Trophoblast cell (in vitro differentiated cells and primary cell): ENCODE results near the gene LMAN2.
"Not testable (repeated sequence)": the region's sequence is repeated elsewhere in the genome, so short reads cannot be mapped to it uniquely, and the experiment has no call there.

Experiments
- DNase-seq, 2 donors: peaks; one replicate each; pipeline ENCODE4 v3.0.0-alpha.2; 2016
- H2AFZ ChIP-seq: 2 replicates; pipeline ENCODE4 v1.6.1; 2013; ENCODE audit warnings: low read length, moderate library complexity, mild to moderate bottlenecking; ENCODE audit not compliant: insufficient read depth, poor library complexity
- H2AK5ac ChIP-seq: 2 replicates; pipeline ENCODE4 v1.6.1; 2013; ENCODE audit warnings: mild to moderate bottlenecking, low read length
- H2BK120ac ChIP-seq: 2 replicates; pipeline ENCODE4 v1.6.1; 2013; ENCODE audit warnings: low read length, mild to moderate bottlenecking, moderate library complexity; ENCODE audit not compliant: insufficient read depth, poor library complexity
- H2BK12ac ChIP-seq: 2 replicates; pipeline ENCODE4 v1.6.1; 2013; ENCODE audit warnings: mild to moderate bottlenecking, low read length, moderate library complexity
- H2BK5ac ChIP-seq: 2 replicates; pipeline ENCODE4 v1.6.1; 2013; ENCODE audit warnings: low read length, low read depth, moderate library complexity, mild to moderate bottlenecking; ENCODE audit not compliant: poor library complexity
- H3K14ac ChIP-seq: 2 replicates; pipeline ENCODE4 v1.6.1; 2013; ENCODE audit warnings: mild to moderate bottlenecking, low read length
- H3K18ac ChIP-seq: 2 replicates; pipeline ENCODE4 v1.6.1; 2013; ENCODE audit warnings: mild to moderate bottlenecking, low read length
- H3K23ac ChIP-seq: 2 replicates; pipeline ENCODE4 v1.6.1; 2013; ENCODE audit warnings: low read length
- H3K27ac ChIP-seq: 2 replicates; pipeline ENCODE4 v1.5.1; 2013; ENCODE audit warnings: low read depth, mild to moderate bottlenecking, inconsistent platforms, low read length, moderate library complexity
- H3K27me3 ChIP-seq: 2 replicates; pipeline ENCODE4 v1.6.1; 2013; ENCODE audit warnings: inconsistent platforms, mild to moderate bottlenecking, low read length, moderate library complexity; ENCODE audit not compliant: insufficient read depth
- H3K36me3 ChIP-seq, 2 experiments: 1 replicate in 1 of 2; 2 replicates in 1 of 2; pipeline ENCODE4 v1.6.1; 2013; ENCODE audit warnings: low read length in 2 of 2, mild to moderate bottlenecking in 2 of 2, moderate library complexity in 1 of 2; ENCODE audit not compliant: insufficient read depth in 2 of 2, control insufficient read depth in 1 of 2
- H3K4ac ChIP-seq: 2 replicates; pipeline ENCODE4 v1.6.1; 2013; ENCODE audit warnings: low read depth, mild to moderate bottlenecking, low read length, moderate library complexity
- H3K4me1 ChIP-seq, 2 experiments: 1 replicate in 1 of 2; 2 replicates in 1 of 2; pipeline ENCODE4 v1.6.1; 2013; ENCODE audit warnings: low read length in 2 of 2, mild to moderate bottlenecking in 2 of 2, moderate library complexity in 1 of 2; ENCODE audit not compliant: insufficient read depth in 2 of 2, control insufficient read depth in 1 of 2
- H3K4me2 ChIP-seq: 2 replicates; pipeline ENCODE4 v1.6.1; 2013; ENCODE audit warnings: inconsistent platforms, mild to moderate bottlenecking, low read length, moderate library complexity
- H3K4me3 ChIP-seq: 2 replicates; pipeline ENCODE4 v1.5.1; 2013; ENCODE audit warnings: mild to moderate bottlenecking, low read depth, low read length, inconsistent platforms
- H3K79me1 ChIP-seq: one replicate; pipeline ENCODE4 v1.6.1; 2013; ENCODE audit warnings: low read length
- H3K79me2 ChIP-seq: 2 replicates; pipeline ENCODE4 v1.6.1; 2013; ENCODE audit warnings: low read length, mild to moderate bottlenecking; ENCODE audit not compliant: control insufficient read depth, insufficient read depth, poor library complexity
- H3K9ac ChIP-seq: 2 replicates; pipeline ENCODE4 v1.6.1; 2013; ENCODE audit warnings: mild to moderate bottlenecking, low read length
- H3K9me3 ChIP-seq: 2 replicates; pipeline ENCODE4 v1.6.1; 2013; ENCODE audit warnings: low read depth, mild to moderate bottlenecking, control low read depth, inconsistent platforms, low read length; ENCODE audit not compliant: insufficient read depth
- H4K12ac ChIP-seq: 2 replicates; pipeline ENCODE4 v1.6.1; 2013; ENCODE audit warnings: low read depth, mild to moderate bottlenecking, low read length, moderate library complexity
- H4K8ac ChIP-seq: 2 replicates; pipeline ENCODE4 v1.6.1; 2013; ENCODE audit warnings: low read depth, mild to moderate bottlenecking, low read length, moderate library complexity
- H4K91ac ChIP-seq: one replicate; pipeline ENCODE4 v1.6.1; 2013; ENCODE audit warnings: low read depth, mild to moderate bottlenecking, low read length, moderate library complexity
- WGBS: extraction: QIAGEN DNeasy Blood & Tissue Kit; methylation state at CpG from one replicate; pipeline ENCODE4 v1.1.7; 2013; ENCODE audit warnings: missing lambda C conversion rate; ENCODE audit not compliant: insufficient read length, insufficient coverage; ENCODE audit errors: extremely low coverage; 5-methylcytosine and 5-hydroxymethylcytosine counted together

LMAN2 gene

GRCh38 chr5:177307544-177308363, 43.7 kb downstream of the LMAN2 start:
- no peak overlapping the region for H3K23ac ChIP-seq
- H3K18ac ChIP-seq, result no peak overlapping the region
- H3K4me2 ChIP-seq, result no peak overlapping the region
- no peak for DNase-seq
- no peaks in the 10 kb centered on the region for H3K9me3 ChIP-seq
- no peak overlapping the region for H2BK12ac ChIP-seq
- no peak overlapping the region for H3K4me3 ChIP-seq
- no peak overlapping the region for H3K9ac ChIP-seq
- H3K14ac ChIP-seq, result no peak overlapping the region
- H3K27ac ChIP-seq, result no peak overlapping the region
- no peaks in the 10 kb centered on the region for H3K27me3 ChIP-seq
- H2AK5ac ChIP-seq, result no peak overlapping the region
- peaks cover 15 to 22% of the 10 kb centered on the region in 2 experiments for H3K4me1 ChIP-seq
- H4K91ac ChIP-seq, result no peak overlapping the region
- H4K12ac ChIP-seq, result no peak overlapping the region
- no peak overlapping the region for H4K8ac ChIP-seq
- H3K4ac ChIP-seq, result no peak overlapping the region
- H3K79me2 ChIP-seq, result peaks cover 15% of the 10 kb centered on the region
- no peak overlapping the region for H2BK5ac ChIP-seq
- no CpG with 5 or more reads among the region's 43 CpGs for WGBS
- peaks cover 28 to 30% of the 10 kb centered on the region in 2 experiments for H3K36me3 ChIP-seq
- no peak overlapping the region for H2BK120ac ChIP-seq
- no peak overlapping the region for H2AFZ ChIP-seq
- peaks cover 20% of the 10 kb centered on the region for H3K79me1 ChIP-seq

DNA sequence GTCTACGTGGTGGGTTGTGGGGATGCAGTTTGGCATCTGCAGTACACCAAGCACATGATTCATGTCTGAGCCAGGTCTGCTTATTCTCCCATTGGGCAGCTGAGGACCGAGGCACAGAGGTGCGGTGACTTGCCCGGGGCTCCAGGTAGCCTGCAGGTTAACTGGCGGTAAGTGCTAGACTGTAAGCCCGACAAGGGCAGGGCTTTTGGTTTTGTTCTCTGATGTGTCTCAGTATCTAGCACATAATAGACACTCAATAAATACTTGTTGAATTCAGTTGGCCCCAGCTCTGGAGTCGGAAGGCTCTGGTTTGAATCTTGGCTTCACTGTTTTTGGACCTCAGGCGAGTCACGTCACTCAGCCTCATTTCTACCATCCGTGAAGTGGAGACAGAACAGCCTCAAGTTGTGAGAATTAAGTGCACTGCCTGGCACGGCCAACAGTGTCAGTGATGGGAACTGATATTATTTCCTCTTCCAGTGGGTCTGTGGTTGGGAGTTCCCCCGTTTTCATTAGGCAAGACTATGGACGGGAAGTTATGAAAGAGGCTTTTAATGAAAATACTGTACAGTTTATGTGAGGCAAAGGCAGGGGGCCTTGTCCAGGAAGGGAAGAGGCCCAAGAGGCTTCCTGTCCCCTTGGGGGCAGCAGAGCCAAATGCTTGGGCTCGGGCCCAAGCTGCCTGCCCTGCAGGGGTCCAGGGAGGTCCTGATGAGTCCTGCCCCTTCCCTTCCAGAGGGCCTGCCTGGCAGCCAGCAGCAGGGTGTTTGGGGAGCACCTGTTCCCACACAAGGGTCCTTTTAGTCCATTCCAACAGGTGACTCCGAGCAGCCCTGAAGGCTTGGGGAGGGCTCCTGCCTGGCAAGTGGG, 44.6 kb downstream of the LMAN2 start:
- Histone ChIP-seq H3K36me3 (peaks cover 28 to 30% of the 10 kb centered on the region in 2 experiments), H3K27me3 (no peaks in the 10 kb centered on the region), H3K4me3 (no peak overlapping the region), H3K4me1 (peaks cover 19 to 26% of the 10 kb centered on the region in 2 experiments), H2BK120ac (no peak overlapping the region), H2AFZ (no peak overlapping the region), H3K27ac (no peak overlapping the region), H3K4me2 (no peak overlapping the region), H2BK5ac (no peak overlapping the region), H3K23ac (no peak overlapping the region), H3K4ac (no peak overlapping the region), H3K18ac (no peak overlapping the region), H4K12ac (no peak overlapping the region), H3K9ac (no peak overlapping the region), H3K9me3 (no peaks in the 10 kb centered on the region), H4K8ac (no peak overlapping the region), H4K91ac (no peak overlapping the region), H3K79me1 (peaks cover 14% of the 10 kb centered on the region), H2AK5ac (no peak overlapping the region), H2BK12ac (no peak overlapping the region), H3K79me2 (peaks cover 15% of the 10 kb centered on the region), H3K14ac (no peak overlapping the region)
- peak in 1 of 2 donors; percentile 38 for DNase-seq
- no CpG with 5 or more reads among the region's 15 CpGs for WGBS

- not testable (repeated sequence) for H3K27ac ChIP-seq, H2BK12ac ChIP-seq, H2BK5ac ChIP-seq, H3K18ac ChIP-seq, H4K8ac ChIP-seq, H3K9ac ChIP-seq, H3K4me3 ChIP-seq, H3K4ac ChIP-seq, H3K27me3 ChIP-seq, H3K9me3 ChIP-seq, DNase-seq, H3K23ac ChIP-seq, H4K91ac ChIP-seq, H2AK5ac ChIP-seq, H3K4me2 ChIP-seq, H2BK120ac ChIP-seq, H3K14ac ChIP-seq, H4K12ac ChIP-seq, H3K79me1 ChIP-seq, H2AFZ ChIP-seq
- peaks cover 28 to 34% of the 10 kb centered on the region in 2 experiments for H3K36me3 ChIP-seq
- no CpG with 5 or more reads among the region's 11 CpGs for WGBS
- H3K4me1 ChIP-seq, result peaks cover 20 to 28% of the 10 kb centered on the region in 2 experiments
- peaks cover 12% of the 10 kb centered on the region for H3K79me2 ChIP-seq
Observed at GRCh38 chr5:177306103-177306640, 45.3 kb downstream of the LMAN2 start.

DNA sequence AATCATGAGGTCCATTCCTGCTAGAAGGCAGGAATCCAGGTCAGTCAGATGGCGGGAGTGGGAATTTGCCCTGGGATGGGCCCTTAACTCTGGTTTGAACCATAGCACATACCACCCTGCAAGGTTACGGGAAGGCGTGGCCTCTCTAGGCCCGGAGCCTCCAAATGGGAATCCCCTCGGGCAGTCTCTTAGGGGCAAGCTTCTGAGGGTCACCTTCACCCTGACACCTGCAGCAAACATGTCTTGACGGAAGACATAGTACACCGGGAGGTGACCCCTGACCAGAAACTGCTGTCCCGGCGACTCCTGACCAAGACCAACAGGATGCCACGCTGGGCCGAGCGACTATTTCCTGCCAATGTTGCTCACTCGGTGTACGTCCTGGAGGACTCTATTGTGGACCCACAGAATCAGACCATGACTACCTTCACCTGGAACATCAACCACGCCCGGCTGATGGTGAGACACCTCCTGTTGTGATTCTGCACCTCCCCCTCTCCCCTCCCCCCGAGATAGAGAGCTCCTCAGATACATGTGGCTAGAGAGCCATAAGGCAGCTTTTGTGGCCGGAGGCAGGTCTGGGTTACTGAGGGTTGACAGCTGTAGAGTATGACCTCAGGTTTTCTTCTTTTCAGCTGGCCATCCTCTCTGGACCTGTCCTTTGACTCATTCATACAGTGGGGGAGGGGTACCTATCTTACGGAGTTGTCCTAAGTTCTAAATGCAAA, 46.9 kb downstream of the LMAN2 start:
- H3K4me2 ChIP-seq, result peak overlapping the region; percentile 92
- H2BK5ac ChIP-seq, result no peak overlapping the region
- peak overlapping the region; percentile 35 for H3K27ac ChIP-seq
- H2AK5ac ChIP-seq, result no peak overlapping the region
- H2BK120ac ChIP-seq, result no peak overlapping the region
- DNase-seq, result peak; percentile 50 to 51
- H3K18ac ChIP-seq, result no peak overlapping the region
- H4K8ac ChIP-seq, result no peak overlapping the region
- no peaks in the 10 kb centered on the region for H3K9me3 ChIP-seq
- peaks cover 28 to 34% of the 10 kb centered on the region in 2 experiments for H3K36me3 ChIP-seq
- peaks cover 12% of the 10 kb centered on the region for H3K79me2 ChIP-seq
- peaks cover 10% of the 10 kb centered on the region for H3K79me1 ChIP-seq
- H3K23ac ChIP-seq, result no peak overlapping the region
- H2AFZ ChIP-seq, result no peak overlapping the region
- H4K91ac ChIP-seq, result no peak overlapping the region
- H3K4ac ChIP-seq, result peak overlapping the region; percentile 73
- H3K9ac ChIP-seq, result peak overlapping the region; percentile 86
- peaks cover 23 to 33% of the 10 kb centered on the region in 2 experiments for H3K4me1 ChIP-seq
- H4K12ac ChIP-seq, result no peak overlapping the region
- H3K27me3 ChIP-seq, result no peaks in the 10 kb centered on the region
- no peak overlapping the region for H3K14ac ChIP-seq
- H2BK12ac ChIP-seq, result no peak overlapping the region
- WGBS, result no CpG with 5 or more reads among the region's 19 CpGs
- peak overlapping the region; percentile 96 for H3K4me3 ChIP-seq
